NCI-H2196 treated with DMSO at 0.1 percent for 48 hours (cell line): Measurements from ENCODE around the gene TNS1.

Experiments
- DNase-seq: peaks from one replicate; lab custom pipeline; 2025; ENCODE audit not compliant: unreplicated experiment; lab: John Stamatoyannopoulos, UW

TNS1 gene

DNA sequence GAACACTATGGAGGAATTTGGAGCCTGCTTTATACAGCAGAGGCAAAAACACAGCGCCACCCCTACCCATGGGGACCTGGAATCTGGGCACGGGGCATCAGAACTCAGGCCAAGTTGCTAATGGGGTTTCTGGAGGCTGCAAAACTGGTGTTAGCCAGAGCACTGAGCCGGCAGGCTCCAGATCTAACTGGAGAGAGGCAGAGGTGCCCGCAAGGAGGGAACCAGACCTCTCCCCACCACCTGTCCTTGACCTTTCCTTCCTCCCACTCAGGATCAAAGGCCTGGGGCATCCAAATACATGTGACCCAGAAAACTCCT, 126.6 kb downstream of the TNS1 start:
- no peak for DNase-seq

DNA sequence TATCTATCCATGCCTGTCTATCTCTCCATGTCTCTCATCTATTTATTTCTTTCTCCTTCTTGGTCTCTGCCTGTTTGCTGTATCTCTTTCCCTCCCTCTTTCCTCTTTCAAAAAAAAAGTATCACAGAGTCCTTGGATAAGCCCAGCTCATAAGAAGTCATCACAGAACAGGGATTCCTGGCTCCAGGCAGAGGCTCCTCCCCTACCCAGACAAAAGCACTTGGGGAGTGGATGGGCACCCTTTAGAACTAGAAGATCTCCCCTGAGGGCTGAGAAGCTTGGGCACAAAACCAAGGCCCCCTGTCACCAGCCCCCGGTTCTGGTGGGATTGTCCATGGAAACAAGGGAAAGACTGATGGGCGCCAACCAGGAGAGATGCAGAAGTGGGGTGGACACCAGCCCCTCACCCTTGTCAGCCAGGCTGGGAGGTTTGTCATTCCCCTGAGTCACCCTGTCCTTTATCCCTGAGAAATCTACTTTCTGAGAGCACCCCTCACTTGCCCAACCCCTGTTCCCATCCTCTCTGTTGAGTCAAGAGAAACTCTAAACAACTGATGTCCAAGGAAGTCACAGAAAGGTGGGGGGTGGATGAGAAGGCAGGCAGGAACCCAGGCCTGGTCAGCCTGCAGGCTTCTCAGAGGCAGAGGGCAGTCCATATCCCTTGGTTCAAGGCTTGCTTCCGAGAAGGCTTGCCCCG, 127.1 kb downstream of the TNS1 start:
- DNase-seq, result no peak

DNA sequence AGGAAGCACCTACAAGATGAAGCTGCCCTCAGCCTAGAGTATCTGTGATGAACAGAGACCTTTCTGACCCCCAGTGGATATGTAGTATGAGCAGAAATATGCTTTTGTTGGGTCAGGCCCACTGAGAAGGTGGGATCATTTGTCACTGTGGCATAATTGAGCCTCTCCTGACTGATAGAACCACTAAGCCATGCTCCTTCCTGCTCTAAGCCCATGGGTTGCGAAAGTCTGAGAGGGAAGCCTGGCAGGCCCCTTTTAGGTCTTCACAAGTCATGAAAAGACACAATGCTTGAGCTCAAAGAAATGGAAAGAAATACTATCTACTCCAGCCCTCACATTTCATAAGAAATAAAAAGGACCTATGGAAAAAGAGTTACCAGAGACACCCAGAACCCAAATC, 127.7 kb downstream of the TNS1 start:
- no peak for DNase-seq

DNA sequence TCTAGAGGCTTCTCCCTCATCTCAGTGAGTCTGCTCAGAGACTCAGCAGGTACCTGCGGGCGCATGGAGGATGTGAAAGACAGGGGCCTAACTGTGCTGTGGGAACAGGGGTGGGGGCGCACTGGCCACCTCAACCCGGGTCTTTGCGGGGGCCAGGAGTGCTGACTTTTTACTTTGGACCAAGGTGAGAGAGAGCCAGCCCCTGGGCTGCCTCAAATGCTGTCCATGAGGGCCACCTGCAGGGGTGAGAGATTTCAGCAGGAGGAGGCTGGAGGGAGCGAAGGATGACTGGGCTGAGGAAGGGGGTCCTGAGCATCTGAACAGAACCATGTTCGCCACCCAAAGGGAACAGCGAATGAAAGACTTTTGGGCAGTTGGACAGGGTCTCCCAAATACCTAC, 129.4 kb downstream of the TNS1 start:
- DNase-seq, result no peak

DNA sequence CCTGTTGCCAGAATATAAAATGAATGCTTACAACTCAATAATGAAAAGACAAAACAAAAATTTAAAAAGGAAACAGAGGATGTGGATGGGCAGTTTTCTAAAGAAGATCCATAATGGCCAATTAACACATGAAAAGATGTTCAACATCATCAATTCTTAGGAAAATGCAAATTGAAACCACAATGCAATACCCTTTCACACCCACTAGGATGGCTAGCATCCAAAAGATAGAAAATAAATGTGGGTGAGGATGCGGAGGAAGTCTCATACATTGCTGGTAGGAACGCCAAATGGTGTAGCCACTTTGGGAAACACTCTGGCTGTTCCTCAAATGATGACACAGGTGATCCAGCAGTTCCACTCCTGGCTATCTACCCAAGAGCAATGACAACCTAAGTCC, 130.5 kb downstream of the TNS1 start:
- DNase-seq, result no peak

DNA sequence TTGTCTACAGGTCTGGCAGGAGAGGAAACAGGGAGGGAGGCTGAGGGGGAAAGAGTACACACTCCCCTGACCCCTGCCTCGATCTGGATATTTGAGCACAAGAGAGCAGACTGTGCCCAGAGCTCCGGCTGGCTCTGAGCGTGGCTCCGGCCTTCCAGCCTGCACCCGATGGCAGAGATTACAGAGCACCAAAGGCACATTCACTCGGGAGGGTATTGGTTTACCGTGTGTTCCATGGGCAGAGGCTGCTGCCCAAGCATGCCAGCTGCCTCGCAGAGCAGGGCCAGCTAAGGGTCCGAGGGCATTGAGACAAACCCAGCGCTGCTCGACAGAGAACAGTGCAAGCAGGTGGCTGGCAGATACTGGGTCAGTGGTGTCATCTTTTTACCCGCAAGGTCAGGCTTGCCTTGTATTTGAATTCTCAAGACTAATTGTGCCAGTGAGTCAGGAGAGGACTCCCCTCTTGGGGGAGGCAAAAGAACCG, 132.2 kb downstream of the TNS1 start:
- DNase-seq, result no peak

DNA sequence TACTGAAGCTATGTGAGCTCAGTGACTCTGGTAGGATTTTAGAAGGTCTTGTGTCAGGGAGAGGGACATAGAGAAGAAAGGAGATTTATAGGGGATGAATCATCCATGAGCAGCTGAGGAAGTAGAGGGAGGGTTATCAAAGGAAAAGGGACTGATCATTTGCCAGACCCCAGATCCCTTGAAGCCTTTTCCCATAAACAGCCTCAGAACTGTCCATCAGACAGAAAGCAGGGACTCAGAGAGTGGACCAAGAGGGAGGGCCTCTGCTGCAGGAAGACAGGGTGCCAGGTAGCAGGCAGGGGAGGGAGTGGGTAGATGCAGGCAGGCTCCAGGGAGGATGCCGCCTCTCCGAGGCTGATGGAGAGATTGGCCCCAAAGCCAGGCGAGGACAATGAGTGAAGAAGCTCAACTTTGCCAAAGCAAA, 133.9 kb downstream of the TNS1 start:
- DNase-seq, result no peak

DNA sequence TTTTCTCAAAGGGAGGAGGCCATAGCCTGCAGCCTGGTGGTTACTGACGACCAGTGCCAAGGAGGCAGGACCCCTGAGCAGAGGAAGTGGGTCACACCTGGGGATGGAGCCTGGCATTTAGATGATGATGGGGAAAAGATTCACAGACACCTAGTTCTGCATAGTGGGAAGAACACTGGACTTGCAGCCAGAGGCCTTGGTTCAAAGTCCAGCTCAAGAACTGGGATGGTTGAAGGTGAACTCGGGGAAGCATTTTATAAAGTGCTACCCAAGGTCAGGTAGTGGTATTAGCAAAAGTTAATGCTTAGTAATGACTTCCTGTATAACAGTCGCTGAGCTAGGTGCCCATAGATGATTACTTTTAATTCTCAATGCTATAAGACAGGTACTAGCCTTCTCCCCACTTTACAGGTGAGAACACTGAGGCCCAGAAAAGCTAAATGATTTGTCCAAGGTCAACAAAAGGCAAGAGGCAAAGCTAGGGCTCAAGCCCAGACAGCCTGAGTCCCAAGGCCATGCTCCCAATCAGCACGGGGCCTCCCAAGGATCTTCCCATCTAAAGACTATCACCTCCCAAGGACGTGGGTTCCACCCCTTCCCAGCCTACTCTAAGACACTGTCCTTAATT, 134.4 kb downstream of the TNS1 start:
- DNase-seq, result no peak

DNA sequence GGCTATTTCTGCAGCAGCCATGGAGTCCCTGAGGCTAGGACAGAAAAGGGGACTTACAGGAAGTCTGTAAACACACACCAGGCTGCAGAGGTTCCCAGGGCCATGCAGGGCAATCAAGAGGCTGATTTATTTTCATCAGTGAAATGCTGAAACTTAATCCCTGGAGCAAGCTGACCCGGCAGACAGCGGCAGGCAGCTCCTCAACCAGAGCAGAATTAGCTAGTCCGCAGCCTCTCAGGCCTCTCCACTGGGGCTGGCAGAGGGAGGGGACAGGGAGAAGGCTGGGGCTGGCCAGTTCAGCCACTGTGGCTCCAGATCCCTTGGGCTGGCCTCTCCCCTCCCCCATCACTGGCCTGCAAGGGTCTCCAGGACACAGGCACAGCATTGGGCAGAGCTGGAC, 136.3 kb downstream of the TNS1 start:
- no peak for DNase-seq

DNA sequence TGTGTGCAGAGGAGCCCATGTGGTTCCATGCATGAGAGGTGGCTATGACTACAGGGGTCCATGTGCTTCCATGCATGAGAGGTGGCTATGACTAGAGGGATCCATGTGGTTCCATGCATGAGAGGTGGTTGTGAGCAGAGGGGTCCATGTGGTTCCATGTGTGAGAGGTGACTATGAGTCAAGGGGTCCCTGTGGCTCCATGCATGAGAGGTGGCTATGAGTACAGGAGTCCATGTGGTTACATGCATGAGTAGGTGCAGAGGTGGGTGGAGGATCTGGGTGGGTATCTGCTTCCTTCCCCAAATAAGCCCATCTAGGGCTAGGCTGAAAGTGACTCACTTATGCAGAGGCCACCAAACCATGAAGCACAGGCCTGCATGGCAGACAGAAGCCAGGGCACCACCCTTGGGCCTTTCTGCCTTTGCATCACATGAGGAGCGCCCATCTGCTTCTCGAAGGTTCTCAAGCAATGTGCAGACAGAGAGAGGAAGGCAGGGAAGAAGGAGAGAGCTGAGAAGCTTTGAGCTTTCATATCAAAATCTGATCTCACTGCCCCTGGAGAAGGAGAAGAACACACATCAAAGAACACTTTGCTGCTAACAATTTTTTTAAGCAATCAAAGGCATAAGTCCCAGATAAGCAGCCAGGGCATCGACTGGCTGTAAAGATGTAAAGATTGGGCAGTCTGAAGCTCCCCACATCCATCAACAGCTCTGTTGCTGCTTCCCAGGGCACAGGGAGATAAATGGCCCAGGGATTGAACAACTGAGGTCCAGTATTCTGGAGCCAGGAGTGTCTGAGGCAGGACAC, 137.6 kb downstream of the TNS1 start:
- DNase-seq, result no peak

DNA sequence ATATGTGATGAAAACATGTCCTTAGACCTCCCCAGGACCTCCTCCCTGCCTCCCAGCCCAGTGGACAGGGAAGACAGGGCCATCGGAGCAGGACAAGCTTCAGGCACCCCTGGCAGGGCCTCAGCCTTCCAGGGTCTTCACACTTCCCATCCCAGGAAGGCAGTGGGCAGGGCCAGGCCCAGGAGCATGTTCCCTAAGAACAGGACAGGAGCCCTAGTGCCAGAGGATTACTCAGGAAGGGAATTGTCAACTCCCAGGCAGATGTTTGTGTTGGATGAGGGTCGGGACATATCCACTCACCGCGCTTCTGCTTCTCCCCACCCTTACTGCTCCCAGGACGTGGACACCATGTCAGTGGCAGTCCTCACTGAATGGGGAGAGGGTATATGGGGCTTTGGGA, 138.9 kb downstream of the TNS1 start:
- no peak for DNase-seq

DNA sequence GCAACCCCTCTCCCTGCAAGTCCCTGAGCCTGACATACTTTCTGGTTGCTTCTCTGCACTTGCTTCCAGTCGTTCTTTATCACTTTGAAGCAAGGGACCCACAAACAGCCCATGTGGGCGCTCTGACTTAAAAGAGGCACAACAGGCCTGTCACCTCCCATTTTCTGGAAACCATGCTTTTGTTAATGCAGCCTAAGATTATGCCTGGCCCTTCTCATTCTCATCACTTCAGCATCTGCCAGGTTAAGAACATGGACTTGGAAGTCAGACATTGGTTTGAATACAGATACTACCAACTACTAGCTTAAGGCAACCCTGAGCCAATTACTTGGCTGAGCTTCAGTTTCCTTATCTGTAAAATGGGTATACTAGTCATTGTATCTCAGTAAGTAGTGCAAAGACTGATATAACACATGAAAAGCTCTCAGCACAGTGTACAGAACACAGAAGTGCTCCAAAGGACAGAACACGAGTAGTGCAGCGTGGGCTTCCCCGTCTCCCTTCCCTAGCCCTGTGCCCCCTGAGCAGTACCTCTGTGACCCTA, 141.4 kb downstream of the TNS1 start:
- DNase-seq, result no peak

DNA sequence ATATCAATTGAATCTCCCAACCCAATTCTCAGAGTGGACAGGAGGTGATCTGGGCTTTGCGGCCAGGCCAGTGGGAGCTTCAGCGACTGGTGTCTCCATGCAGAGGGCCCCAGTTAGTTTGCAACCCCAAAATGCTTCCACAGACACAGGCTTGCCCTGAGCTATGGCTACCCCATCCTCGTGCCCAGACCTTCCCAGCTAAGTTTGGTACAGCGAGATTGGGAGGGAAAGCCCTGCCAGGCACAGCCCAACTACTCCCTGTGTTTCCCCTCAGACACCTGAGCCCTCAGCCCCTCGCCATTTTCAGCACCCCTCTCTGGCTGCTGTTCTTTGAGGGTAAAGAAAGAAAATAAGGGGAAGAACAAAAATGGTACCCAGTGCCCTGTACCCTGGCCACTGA, 142.9 kb downstream of the TNS1 start:
- no peak for DNase-seq

DNA sequence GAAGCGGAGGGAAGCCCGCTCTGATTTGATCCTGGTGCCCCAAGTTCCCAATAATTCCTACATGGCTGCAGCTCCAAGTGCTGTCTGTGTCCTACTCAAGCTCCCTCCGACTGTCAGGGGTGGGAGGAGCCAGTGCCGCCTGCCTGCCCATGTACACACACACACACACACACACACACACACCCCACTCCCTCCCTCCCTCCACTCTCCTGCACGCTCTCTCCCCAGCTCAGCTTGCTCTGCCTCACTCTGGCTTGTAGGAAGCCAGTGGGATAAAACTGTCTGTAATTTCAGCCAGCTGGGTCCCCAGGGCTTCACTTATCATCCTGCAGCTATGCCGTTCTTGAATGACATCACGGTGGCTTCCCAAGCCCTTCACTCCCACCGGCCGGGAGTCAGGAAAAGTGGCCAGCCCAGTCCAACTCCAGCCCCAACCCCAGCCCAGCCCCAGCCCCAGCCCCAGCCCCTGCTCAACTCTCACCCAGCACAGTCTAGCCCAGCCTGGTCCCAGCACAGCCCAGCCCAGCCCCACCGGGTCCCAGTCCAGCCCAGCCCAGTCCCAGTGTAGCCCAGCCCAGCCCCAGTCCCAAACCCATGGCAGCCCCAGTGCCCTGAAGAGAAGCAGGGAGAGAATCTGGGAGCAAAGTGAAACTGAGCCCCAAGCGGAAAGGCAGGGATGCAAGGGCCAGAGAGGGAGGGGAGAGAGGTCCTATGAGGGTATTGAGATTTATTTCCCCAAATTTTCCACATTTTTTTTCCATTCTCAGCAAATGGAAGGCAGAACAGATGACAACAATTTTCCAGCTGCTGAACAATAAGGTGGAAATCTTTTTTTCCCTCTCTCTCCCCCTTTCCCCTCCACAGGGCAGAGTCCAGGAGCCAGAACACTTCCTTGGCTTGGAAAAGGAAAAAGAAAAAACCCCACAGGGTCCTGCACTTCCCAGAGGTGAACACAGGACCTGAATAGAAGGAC, 144.0 kb downstream of the TNS1 start:
- DNase-seq, result no peak

DNA sequence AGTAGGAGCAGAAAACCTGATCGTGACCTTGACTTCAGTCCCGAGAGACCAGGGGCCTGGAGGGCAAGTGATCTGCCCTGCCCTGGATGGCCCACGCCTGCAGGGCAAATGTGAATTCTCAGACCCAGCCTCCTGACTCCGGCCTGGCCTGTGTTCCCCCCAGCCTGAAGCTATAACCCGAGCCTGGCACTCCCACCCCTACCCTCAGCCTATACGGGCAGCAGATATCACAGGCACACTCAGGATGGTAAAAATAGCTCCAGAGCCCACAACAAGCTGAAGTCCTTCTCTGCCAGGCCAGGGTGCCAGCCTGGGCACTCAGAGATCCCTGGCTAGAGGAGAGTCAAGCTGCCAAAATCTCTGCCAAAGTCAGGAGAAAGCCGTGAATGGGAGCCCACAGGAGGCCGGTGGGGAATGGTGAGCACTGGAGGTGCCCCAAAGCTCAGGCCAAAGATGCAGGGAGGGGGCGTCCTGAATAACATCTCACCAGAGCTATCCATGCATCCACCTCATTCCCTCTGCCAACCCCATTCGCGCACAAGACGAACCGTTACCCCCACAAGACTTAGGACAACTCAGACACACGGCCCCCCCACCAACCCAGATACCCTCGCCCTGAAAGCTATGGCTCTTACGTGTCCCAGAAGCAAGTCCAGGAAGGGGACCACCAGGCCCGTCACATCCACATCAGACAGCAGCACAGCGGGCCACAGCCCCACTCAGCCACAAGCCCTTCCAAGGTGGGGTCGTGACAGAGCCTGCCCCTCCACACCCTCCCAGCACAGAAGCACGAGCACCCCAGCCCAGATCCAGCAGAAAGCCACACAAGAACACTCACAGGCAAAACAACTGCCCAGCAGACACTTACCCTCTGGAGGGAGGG, 144.9 kb downstream of the TNS1 start:
- DNase-seq, result no peak

DNA sequence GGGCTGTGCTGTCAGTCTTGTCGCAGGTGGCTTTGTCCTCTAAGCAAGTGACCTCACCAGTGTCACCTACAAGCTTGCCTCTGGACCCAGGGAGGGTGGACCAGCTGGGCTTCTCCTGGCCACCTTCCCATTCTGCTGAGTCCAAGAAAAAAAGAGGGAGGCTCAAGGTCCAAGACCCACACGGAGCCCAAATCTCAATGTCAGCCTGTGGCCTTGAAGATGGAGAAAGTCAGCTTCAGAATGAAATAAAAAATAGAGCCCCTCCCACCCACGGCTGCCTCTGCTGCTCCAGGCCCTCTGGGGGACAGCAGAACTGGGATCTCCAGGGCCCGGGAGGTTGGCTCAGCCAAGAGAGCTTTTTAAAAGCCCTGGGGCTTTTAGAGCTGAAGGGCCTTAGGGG, 145.9 kb downstream of the TNS1 start:
- no peak for DNase-seq

DNA sequence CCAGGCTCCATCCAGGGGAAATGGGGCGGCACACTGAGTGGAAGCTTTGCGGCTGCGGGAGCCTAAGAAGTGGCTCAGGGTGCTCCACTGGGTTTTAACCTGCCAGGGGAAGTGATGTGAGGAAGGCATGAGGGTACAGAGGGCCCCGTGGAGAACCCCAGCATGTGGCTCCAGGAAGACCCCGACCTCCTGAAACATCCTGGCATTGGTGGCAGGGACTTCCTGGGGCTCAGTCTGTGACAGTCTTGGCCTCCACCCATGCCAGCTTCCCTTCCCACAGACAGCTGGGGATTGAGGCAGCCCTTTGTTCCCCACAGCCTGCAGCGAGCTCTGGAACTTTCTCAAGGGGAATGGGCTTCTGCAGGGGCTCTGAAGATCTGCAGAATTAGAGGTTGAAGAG, 146.6 kb downstream of the TNS1 start:
- no peak for DNase-seq

DNA sequence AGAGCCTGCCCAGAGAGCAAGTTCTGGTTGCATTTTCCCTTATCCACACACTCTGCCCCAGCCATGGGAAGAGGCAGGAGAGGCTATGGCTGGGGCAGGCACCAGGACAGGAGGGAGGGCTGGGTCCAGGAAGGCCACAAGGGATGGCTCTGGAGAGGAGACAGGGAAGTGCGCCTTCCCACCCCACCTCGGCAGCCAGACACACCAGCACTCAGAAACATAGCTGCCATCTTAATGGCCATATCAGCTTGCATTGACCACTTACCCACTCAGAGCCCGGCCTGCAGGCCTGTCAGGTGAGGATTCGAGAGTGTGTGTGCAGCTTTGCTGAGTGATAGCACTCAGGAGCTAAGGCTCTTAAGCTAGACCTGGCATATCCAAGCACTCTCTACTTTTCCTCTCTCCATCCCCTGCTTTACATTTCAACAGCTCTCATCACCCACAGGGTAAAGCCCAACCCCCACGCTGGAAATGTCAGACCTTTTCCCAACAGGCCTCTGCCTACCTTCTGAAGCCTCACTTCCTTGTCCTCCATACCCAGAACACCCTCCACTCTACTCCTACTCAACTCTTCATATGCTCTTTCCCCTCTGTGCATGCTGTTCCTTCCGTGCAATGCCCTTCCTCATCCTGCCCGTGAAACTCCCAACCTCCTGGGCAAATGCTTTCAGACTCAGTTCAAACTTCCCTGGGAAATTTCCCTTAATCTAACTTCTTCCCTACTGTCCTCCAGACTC, 147.9 kb downstream of the TNS1 start:
- no peak for DNase-seq

DNA sequence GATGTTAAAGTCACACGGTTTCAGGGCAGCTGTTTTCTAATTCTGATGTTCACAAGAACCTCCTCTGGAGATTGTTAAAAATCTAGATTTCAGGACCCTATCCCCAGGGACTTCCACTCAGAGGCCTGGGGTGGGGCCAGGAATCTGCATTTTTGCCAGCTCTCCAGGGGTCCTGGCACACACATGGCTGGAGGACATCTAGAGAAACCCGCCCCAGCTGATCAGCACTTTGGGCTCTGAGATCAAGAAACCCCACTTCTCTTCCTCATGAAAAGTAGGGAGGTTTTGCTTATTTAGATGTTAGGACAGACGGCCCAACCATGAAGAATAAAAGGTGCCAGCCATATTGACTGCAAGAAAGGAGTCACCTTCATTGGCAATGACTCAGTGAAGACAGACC, 148.8 kb downstream of the TNS1 start:
- DNase-seq, result no peak
